CD4-positive, alpha-beta T cell treated with Interleukin-17A for 4 hours (primary cell): ENCODE results near the gene UBL7.
"Not testable (repeated sequence)": the region's sequence is repeated elsewhere in the genome, so short reads cannot be mapped to it uniquely, and the experiment has no call there.

ENCODE experiments used
- DNase-seq: peaks from one replicate; pipeline ENCODE4 v3.0.0-alpha.2; 2020; ENCODE audit warnings: mixed read lengths

Gene UBL7, protein sequence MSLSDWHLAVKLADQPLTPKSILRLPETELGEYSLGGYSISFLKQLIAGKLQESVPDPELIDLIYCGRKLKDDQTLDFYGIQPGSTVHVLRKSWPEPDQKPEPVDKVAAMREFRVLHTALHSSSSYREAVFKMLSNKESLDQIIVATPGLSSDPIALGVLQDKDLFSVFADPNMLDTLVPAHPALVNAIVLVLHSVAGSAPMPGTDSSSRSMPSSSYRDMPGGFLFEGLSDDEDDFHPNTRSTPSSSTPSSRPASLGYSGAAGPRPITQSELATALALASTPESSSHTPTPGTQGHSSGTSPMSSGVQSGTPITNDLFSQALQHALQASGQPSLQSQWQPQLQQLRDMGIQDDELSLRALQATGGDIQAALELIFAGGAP

DNA sequence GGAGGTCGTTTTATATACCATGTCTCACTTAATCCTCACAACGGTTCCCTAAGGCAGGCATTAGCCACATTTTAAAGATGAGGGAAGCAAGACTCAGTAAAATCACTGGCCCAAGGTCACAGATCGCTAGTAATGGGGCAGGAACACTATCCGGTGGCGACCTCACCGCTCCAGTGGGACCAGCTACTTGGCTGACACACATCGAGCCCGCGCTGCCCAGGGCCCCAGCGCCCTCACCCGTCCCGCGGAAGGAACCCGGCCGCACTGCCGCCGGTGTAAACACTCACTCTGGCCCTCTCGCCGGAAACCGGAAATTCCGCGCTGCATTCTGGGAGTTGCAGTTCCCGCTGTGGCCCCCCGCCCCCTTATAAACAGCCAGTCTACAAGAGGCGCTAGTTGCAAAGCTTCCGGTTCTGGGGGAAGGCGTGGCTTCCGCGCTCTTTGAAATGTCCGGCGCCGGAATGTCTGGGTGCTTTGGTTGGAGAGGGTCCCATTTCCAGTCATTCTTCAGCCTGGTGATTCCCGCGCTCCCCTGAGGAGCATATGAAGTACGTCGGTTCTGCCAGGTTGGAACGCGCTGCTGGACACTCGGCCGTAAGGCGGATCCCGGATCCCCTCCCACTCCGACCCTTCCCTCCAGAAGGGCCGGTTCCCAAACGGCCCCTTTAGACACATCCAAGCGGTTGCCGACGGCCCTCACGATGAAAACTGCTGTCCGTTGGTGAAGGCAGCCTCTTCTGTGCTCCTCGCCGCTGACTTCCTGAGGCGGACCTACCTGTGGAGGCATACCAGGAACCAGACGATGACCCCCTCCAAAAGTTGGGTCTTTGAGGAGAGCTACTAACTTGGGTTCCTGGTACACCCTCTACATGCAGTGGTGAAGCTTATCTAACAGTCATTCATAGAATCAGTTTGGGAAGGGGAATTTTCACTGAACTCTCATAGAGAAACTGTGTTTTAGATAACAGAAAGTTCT, at the start of gene UBL7:
UBL7 (minus strand) TSS at position 290 of the 976 bp plus-strand sequence. CDS start 2,293 bp downstream, outside the sequence.
- DNase-seq = peak; percentile 97

- DNase-seq = no peak
Observed at GRCh38 chr15:74506515-74506840, 45.5 kb upstream of the UBL7 start.

DNA sequence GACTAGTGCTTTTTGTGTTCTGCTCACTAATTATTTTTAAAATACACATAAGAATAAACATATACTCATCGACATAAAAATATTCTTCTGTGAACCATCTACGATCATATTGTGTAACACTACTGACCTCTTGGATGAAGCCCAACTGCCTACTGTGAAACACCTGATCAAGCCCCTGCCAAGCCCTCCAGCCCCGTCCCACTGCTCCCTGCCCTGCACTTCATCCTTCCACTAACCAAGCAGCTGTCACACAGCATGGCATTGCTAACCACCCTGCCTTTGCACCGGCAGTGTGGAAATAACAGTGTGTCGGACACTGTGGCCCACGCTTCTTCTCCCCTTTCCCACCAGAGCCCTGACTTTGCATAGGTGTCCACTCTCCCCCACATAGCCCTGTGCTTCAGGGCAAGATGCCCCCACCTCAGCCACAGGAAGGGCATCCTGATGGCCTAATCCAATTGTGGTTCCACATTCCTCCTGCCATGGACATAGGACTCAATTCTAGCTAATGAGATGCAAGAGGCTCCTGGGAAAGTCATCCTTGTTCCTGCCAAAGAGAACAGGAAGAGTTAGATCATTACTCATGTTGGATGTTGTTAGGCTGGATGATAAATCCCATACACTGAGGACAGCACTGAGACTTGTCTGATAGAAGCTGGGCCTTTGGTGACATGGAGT, 45.0 kb upstream of the UBL7 start:
- DNase-seq = no peak

DNA sequence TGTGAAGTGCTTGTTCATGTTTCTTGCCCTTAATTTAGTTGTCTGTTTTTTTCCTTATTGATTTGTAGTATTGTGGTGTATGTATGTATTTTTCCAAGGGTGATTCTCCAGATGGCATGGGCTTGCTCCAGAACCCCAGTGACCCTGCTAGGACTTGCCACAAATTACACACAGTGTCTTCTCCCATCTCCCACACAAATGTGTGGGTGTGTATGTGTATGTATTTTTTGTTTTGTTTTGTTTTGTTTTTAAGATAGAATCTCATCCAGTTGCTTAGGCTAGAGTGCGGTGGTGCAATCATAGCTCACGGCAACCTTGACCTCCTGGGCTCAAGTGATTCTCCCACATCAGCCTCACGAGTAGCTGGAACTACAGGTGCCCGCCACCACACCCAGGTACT, 43.9 kb upstream of the UBL7 start:
- DNase-seq = no peak

GRCh38 chr15:74504418-74504817, 43.5 kb upstream of the UBL7 start:
- no peak for DNase-seq

GRCh38 chr15:74502301-74502700, 41.3 kb upstream of the UBL7 start:
- no peak for DNase-seq

GRCh38 chr15:74500401-74500800, 39.4 kb upstream of the UBL7 start:
- DNase-seq = no peak

- DNase-seq = no peak
Observed at GRCh38 chr15:74499366-74499765, 38.4 kb upstream of the UBL7 start.

DNA sequence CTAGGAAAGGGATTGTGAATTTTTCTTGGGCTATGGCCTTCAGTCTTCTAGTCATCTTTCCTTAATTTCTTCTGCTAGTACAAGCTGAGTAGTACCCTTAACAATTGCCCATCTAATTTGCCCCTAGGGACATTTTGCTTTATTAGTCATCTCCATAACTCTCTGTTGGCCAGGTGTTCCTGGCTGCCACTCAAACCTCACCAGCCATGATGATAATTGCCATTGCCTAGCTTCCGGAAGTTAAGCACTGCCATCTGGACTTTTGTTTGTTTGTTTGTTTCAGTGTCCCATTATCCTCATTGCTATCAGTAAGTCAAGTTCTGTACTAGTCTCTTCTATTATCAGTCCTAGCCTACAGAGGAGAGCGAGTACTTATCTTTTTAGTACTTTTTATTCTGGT, 36.6 kb upstream of the UBL7 start:
- no peak for DNase-seq

GRCh38 chr15:74496648-74497047, 35.7 kb upstream of the UBL7 start:
- no peak for DNase-seq

DNA sequence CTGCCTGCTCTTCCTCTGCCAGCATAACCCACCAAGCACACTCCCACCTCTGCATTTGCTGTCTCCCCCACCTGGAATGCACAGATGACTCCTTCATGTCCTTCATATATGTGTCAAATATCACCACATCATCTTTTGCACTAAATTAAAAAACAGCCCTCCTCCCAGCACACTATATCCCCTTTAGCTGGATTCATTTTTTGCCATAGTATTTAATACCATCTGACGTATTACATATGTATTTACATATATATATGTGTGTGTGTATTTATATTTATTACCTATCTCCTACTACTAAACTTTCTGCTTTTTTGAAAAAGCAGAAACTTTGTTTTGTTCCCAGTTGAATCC, 29.4 kb upstream of the UBL7 start:
- no peak for DNase-seq

DNA sequence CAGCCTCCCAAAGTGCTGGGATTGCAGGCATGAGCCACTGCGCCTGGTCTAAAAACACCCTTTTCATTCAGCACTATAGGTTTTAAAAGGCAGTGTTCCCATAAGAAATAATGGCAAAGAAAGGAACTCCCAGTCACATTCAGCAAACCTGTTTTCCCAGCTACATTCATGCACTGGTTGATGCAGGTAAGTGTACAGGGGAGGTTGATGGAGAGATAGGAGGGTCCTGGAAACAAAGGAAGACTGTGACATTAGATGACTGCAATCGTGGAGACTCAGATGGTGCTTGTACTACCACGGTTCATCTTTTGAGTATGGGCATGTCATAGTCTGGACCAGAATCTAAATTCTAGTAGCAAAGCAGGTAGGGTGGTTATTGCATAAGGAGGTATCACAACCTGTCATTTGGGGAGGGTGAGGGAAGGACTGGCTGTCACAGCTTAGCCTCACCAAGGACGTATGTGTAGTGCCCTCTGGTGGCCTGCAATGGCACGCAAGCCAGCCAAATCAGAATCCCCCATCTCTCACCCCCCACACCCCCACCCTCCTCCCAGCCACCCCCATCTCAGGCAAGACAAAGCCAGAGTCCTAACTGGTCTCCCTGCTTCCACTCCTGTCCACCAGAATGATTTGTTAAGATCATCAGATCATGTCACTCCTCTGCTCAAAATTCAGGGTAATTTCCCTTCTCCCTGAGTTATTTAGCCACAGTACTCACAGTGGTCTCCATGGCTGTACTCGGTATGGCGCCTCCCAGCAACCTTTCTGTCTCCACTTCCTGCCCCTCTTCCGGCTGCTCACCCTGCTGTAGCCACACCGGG, 28.8 kb upstream of the UBL7 start:
- DNase-seq = peak; percentile 77

- DNase-seq = no peak
Observed at GRCh38 chr15:74488776-74489175, 27.8 kb upstream of the UBL7 start.

DNA sequence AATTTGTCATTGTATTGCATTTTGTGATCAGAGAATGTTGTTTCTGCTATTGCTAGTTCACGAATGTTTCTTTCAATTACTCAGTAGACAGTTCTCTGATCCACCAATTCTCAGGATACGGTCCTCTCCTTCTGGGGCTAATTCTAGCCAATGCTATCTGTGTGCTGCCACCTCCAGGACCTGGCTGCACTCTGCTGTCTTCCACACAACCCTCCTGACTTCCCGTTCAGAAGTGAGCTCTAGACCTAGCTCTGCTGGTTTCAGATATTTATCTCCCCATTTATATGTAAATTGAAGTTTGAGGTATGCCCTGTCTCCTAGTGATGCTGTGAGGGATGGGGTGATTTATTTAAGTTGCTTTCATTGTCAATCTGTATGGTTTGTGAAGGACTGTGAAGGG, 21.7 kb upstream of the UBL7 start:
- DNase-seq = no peak

DNA sequence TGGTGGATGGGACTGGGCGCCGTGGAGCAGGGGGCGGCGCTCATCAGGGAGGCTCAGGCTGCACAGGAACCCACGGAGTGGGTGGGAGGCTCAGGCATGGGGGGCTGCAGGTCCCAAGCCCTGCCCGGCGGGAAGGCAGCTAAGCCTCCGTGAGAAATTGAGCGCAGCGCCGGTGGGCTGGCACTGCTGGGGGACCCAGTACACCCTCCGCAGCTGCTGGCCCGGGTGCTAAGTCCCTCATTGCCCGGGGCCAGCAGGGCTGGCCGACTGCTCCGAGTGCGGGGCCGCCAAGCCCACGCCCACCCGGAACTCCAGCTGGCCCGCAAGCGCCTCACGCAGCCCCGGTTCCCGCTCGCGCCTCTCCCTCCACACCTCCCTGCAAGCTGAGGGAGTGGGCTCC, 19.4 kb upstream of the UBL7 start:
- not testable (repeated sequence) for DNase-seq

DNA sequence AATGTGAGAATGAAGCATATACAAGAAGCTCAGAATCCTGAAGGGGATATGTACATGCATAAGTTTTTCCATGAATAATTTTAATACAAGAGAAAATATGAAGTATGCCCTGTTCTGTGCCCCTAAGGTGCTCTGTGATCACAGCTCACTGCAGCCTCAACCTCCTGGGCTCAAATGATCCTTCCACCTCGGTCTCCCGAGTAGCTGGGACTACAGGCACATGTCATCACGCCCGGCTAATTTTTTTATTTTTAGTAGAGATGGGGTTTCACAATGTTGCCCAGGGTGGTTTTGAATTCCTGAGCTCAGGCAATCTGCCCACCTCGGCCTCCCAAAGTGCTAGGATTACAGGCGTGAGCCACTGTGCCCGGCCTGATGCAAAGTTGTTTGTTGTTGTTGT, 10.7 kb upstream of the UBL7 start:
- not testable (repeated sequence) for DNase-seq

GRCh38 chr15:74470631-74471395, 9.9 kb upstream of the UBL7 start:
- DNase-seq = no peak

DNA sequence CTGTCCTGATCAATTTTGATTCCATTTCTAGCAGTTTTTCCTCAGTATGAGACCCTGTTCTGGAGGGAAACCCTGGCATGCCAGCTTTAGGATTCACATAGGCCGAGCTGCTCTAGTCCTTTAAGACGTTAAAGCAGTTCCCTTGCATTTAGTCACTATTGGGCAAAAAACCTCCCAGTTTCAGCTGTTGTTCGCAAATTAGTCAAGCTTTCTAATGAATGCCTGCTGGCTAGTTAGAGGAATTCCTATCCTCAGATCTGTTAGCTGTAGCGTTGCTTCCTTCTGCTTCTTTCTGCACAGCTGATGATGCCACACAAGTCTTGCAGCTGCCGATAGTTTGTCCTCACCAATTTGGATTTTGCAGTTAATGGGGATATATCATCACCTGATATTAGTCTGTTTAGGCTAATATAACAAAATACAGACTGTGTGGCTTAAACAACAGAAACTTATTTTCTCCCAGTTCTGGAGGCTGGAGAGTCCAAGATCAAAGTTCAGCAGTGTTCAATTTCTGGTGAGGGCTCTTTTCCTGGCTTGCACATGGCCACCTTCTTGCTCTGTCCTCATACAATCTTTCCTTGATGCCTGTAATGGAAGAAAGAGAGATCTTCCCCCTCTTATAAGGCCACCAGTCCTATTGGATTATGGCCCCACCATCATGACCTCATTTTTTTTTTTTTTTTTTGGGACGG, 7.5 kb upstream of the UBL7 start:
- DNase-seq = no peak

- no peak for DNase-seq
Observed at GRCh38 chr15:74466570-74466969, 5.6 kb upstream of the UBL7 start.

- no peak for DNase-seq
Observed at GRCh38 chr15:74464897-74465296, 3.9 kb upstream of the UBL7 start.

- DNase-seq = no peak
Observed at GRCh38 chr15:74464216-74464615, 3.3 kb upstream of the UBL7 start.
